H9 (cell line): Measurements from ENCODE around the gene FLT1. TPM values are rescaled to one million over a fixed set of nuclear protein-coding genes. Genes with fewer than 3 reads are reported as not detected.

Source experiments
- DNase-seq: peaks from one replicate; pipeline ENCODE4 v3.0.0-alpha.2; 2017
- H2AFZ ChIP-seq: one replicate; pipeline ENCODE4 v1.6.1; 2013; ENCODE audit warnings: mild to moderate bottlenecking, low read length, control low read depth, moderate library complexity
- H2AK5ac ChIP-seq: 2 replicates; pipeline ENCODE4 v1.6.1; 2013; ENCODE audit warnings: low read length, control low read depth, mixed read lengths; ENCODE audit not compliant: insufficient read length
- H2BK120ac ChIP-seq: one replicate; pipeline ENCODE4 v1.6.1; 2013; ENCODE audit warnings: low read depth, mild to moderate bottlenecking, low read length, control low read depth, inconsistent platforms; ENCODE audit not compliant: poor library complexity, severe bottlenecking
- H2BK12ac ChIP-seq: 2 replicates; pipeline ENCODE4 v1.6.1; 2013; ENCODE audit warnings: low read length, control low read depth, mixed read lengths, low read depth; ENCODE audit not compliant: insufficient read length
- H2BK15ac ChIP-seq: 2 replicates; pipeline ENCODE4 v1.6.1; 2013; ENCODE audit warnings: low read depth, low read length, control low read depth
- H2BK20ac ChIP-seq: one replicate; pipeline ENCODE4 v1.6.1; 2013; ENCODE audit warnings: low read depth, mild to moderate bottlenecking, low read length, control low read depth, inconsistent platforms; ENCODE audit not compliant: poor library complexity, severe bottlenecking
- H2BK5ac ChIP-seq: 2 replicates; pipeline ENCODE4 v1.6.1; 2013; ENCODE audit warnings: low read length, control low read depth, mixed read lengths; ENCODE audit not compliant: insufficient read length
- H3K14ac ChIP-seq: 2 replicates; pipeline ENCODE4 v1.6.1; 2013; ENCODE audit warnings: low read length, control low read depth; ENCODE audit not compliant: insufficient read depth
- H3K18ac ChIP-seq: 2 replicates; pipeline ENCODE4 v1.6.1; 2013; ENCODE audit warnings: low read depth, mild to moderate bottlenecking, mixed read lengths, low read length, control low read depth; ENCODE audit not compliant: insufficient read length
- H3K23ac ChIP-seq: 2 replicates; pipeline ENCODE4 v1.6.1; 2013; ENCODE audit warnings: low read length, control low read depth, mixed read lengths, low read depth; ENCODE audit not compliant: insufficient read length
- H3K23me2 ChIP-seq: 2 replicates; pipeline ENCODE4 v1.6.1; 2013; ENCODE audit warnings: low read depth, mild to moderate bottlenecking, mixed read lengths, low read length, control low read depth; ENCODE audit not compliant: insufficient read length, poor library complexity, severe bottlenecking
- H3K27ac ChIP-seq: 2 replicates; pipeline ENCODE4 v1.5.1; 2013; ENCODE audit warnings: low read length, control low read depth, mixed read lengths, low read depth; ENCODE audit not compliant: insufficient read length
- H3K27me3 ChIP-seq: 2 replicates; pipeline ENCODE4 v1.6.1; 2013; ENCODE audit warnings: low read length, control low read depth, inconsistent platforms; ENCODE audit not compliant: insufficient read depth
- H3K4ac ChIP-seq: 2 replicates; pipeline ENCODE4 v1.6.1; 2013; ENCODE audit warnings: low read depth, mild to moderate bottlenecking, control low read depth, inconsistent platforms, low read length, moderate library complexity
- H3K4me1 ChIP-seq: 2 replicates; pipeline ENCODE4 v1.6.1; 2013; ENCODE audit warnings: low read length, control low read depth, inconsistent platforms; ENCODE audit not compliant: insufficient read depth
- H3K4me2 ChIP-seq: 2 replicates; pipeline ENCODE4 v1.6.1; 2013; ENCODE audit warnings: low read length, control low read depth, mixed read lengths; ENCODE audit not compliant: insufficient read length, insufficient read depth
- H3K56ac ChIP-seq: 2 replicates; pipeline ENCODE4 v1.6.1; 2013; ENCODE audit warnings: low read depth, mild to moderate bottlenecking, mixed read lengths, low read length, control low read depth; ENCODE audit not compliant: insufficient read length
- H3K79me1 ChIP-seq: 2 replicates; pipeline ENCODE4 v1.6.1; 2013; ENCODE audit warnings: low read depth, mild to moderate bottlenecking, moderate library complexity, low read length, control low read depth, inconsistent platforms; ENCODE audit not compliant: insufficient read depth, poor library complexity, severe bottlenecking
- H3K79me2 ChIP-seq: 2 replicates; pipeline ENCODE4 v1.6.1; 2013; ENCODE audit warnings: low read length, control low read depth, inconsistent platforms; ENCODE audit not compliant: insufficient read depth
- H3K9ac ChIP-seq: 2 replicates; pipeline ENCODE4 v1.6.1; 2013; ENCODE audit warnings: low read length, control low read depth, mixed read lengths; ENCODE audit not compliant: insufficient read length; ENCODE audit errors: extremely low read depth
- H3K9me3 ChIP-seq: one replicate; pipeline ENCODE4 v1.6.1; 2013; ENCODE audit warnings: low read depth, low read length, inconsistent platforms; ENCODE audit not compliant: control insufficient read depth
- H3T11ph ChIP-seq: one replicate; pipeline ENCODE4 v1.6.1; 2013; ENCODE audit warnings: mild to moderate bottlenecking, low read length, control low read depth, inconsistent platforms
- H4K20me1 ChIP-seq: one replicate; pipeline ENCODE4 v1.6.1; 2013; ENCODE audit not compliant: control insufficient read depth, insufficient read length, insufficient read depth
- H4K5ac ChIP-seq: 2 replicates; pipeline ENCODE4 v1.6.1; 2013; ENCODE audit warnings: low read depth, mild to moderate bottlenecking, mixed read lengths, low read length, control low read depth; ENCODE audit not compliant: insufficient read length
- H4K8ac ChIP-seq: replicated peaks from 2 replicates; pipeline ENCODE4 v1.6.1; 2013; ENCODE audit warnings: low read length, control low read depth, mixed read lengths, low read depth; ENCODE audit not compliant: insufficient read length
- H4K91ac ChIP-seq: 2 replicates; pipeline ENCODE4 v1.6.1; 2013; ENCODE audit warnings: low read depth, mild to moderate bottlenecking, moderate library complexity, mixed read lengths, low read length, control low read depth; ENCODE audit not compliant: insufficient read length
- H3K27ac Mint-ChIP-seq, 3 experiments: 2 replicates in 2 of 3; 3 replicates in 1 of 3; pipeline ENCODE4 v1.8.0; 2020 to 2021; ENCODE audit warnings: mixed read lengths in 3 of 3, mild to moderate bottlenecking in 1 of 3, moderate library complexity in 1 of 3
- H3K27me3 Mint-ChIP-seq: 2 replicates; pipeline ENCODE4 v1.8.0; 2021; ENCODE audit warnings: low read depth, mild to moderate bottlenecking, moderate library complexity, mixed read lengths
- H3K36me3 Mint-ChIP-seq, 3 experiments: 2 replicates in 2 of 3; 3 replicates in 1 of 3; pipeline ENCODE4 v1.8.0; 2020 to 2021; ENCODE audit warnings: low read depth in 3 of 3, mixed read lengths in 3 of 3; ENCODE audit not compliant: insufficient read depth in 1 of 3
- H3K4me1 Mint-ChIP-seq, 2 experiments: 2 replicates each; pipeline ENCODE4 v1.8.0; 2020; ENCODE audit warnings: mixed read lengths in 2 of 2
- H3K4me3 Mint-ChIP-seq, 2 experiments: 2 replicates in 1 of 2; 3 replicates in 1 of 2; pipeline ENCODE4 v1.8.0; 2020 to 2021; ENCODE audit warnings: mild to moderate bottlenecking in 2 of 2, mixed read lengths in 2 of 2, moderate library complexity in 1 of 2
- H3K9me3 Mint-ChIP-seq, 2 experiments: 2 replicates in 1 of 2; 3 replicates in 1 of 2; pipeline ENCODE4 v1.8.0; 2020; ENCODE audit warnings: mild to moderate bottlenecking in 2 of 2, mixed read lengths in 2 of 2, moderate library complexity in 1 of 2
- WGBS: extraction: QIAGEN DNeasy Blood & Tissue Kit; methylation state at CpG from one replicate; pipeline ENCODE4 v1.1.7; 2013; ENCODE audit warnings: missing lambda C conversion rate, low lambda C conversion rate, mixed read lengths; ENCODE audit not compliant: insufficient read length; ENCODE audit errors: extremely low coverage; 5-methylcytosine and 5-hydroxymethylcytosine counted together
- total RNA-seq: library from RNA; stranded (reverse); gene quantifications from 2 replicates; pipeline ENCODE4 v1.2.1, GENCODE V29; 2021
- TF ChIP-seq, protein P1 (sequence below): fragments of 200-600 bp; sonication (generic); conservative IDR thresholded peaks from 3 replicates; pipeline ENCODE4 v1.8.0; 2021; ENCODE audit warnings: antibody characterized with exemption, mild to moderate bottlenecking

The FLT1 gene
- total RNA-seq, 1 experiment from 2014 or later: 84.1 TPM

DNA sequence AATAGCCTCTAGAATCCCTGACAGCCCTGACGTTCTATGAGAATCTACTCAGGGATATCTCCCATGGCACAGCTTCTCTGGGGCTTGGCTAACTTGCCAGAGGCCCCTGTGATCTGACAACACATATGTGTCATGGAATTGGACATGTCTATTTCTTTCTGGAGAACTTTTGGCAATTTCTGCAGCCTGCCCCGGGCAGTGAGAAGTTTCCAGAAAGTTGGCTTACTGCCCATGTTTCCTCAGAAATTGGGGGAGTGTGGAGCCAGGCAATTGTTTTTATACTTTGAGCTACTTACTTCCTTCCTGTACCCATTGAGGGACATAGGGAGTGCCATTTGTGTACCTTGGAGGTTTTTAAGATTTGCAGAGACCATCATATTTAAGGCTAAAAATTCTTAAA, 98.9 kb downstream of the FLT1 start:
- Histone ChIP-seq H3K23me2 (no peaks in the 10 kb centered on the region), H3K9me3 (no peaks in the 10 kb centered on the region), H2BK5ac (no peak overlapping the region), H2BK15ac (no peak overlapping the region), H3K4ac (no peak overlapping the region), H4K5ac (no peak overlapping the region), H4K8ac (no peak overlapping the region), H3K4me1 (peaks cover 7% of the 10 kb centered on the region), H3K56ac (no peak overlapping the region), H3K27me3 (no peaks in the 10 kb centered on the region), H4K91ac (no peak overlapping the region), H3K9ac (no peak overlapping the region), H2AFZ (no peak overlapping the region), H2BK20ac (no peak overlapping the region), H3K4me2 (no peak overlapping the region), H2BK120ac (no peak overlapping the region), H2BK12ac (no peak overlapping the region), H4K20me1 (no peaks in the 10 kb centered on the region), H3K79me2 (no peaks in the 10 kb centered on the region), H3K23ac (no peak overlapping the region), H3K79me1 (no peaks in the 10 kb centered on the region), H3K18ac (no peak overlapping the region), H3K14ac (no peak overlapping the region), H3K27ac (no peak overlapping the region), H2AK5ac (no peak overlapping the region), H3T11ph (no peak overlapping the region)
- TF ChIP-seq, protein P1, sequence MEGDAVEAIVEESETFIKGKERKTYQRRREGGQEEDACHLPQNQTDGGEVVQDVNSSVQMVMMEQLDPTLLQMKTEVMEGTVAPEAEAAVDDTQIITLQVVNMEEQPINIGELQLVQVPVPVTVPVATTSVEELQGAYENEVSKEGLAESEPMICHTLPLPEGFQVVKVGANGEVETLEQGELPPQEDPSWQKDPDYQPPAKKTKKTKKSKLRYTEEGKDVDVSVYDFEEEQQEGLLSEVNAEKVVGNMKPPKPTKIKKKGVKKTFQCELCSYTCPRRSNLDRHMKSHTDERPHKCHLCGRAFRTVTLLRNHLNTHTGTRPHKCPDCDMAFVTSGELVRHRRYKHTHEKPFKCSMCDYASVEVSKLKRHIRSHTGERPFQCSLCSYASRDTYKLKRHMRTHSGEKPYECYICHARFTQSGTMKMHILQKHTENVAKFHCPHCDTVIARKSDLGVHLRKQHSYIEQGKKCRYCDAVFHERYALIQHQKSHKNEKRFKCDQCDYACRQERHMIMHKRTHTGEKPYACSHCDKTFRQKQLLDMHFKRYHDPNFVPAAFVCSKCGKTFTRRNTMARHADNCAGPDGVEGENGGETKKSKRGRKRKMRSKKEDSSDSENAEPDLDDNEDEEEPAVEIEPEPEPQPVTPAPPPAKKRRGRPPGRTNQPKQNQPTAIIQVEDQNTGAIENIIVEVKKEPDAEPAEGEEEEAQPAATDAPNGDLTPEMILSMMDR: no peak
- Mint-ChIP-seq H3K27me3 (no peaks in the 10 kb centered on the region), H3K27ac (no peak overlapping the region; a peak in 1 of 7 replicates), H3K4me3 (no peak overlapping the region), H3K36me3 (peaks cover 37 to 73% (median 62%) of the 10 kb centered on the region in 3 experiments; a peak in 6 of 7 replicates), H3K4me1 (peaks cover 34 to 47% of the 10 kb centered on the region in 2 experiments), H3K9me3 (no peaks in the 10 kb centered on the region)
- no CpG with 5 or more reads among the region's 2 CpGs for WGBS
- DNase-seq: no peak
